Measurements from ENCODE around the gene NUDT19.

DNA sequence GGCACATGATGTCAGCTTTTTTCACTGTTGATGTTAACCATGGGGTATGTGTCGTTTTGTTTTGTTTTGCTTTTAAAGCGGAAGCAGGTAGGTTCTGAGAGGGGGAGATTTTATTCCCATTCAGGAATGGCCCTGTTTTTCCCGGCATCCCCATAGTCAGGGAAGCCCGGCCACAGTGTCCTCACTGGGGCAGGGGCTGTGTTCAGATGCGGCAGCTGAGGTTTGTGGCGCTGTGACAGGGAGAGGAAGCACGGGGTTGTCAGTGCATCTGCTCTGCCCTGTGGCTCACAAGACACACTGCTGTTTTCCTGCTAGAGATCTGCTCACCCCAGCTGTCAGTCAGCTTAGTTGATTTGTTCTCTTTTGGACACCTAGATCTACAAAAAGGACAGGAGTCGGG lies 44.3 kb upstream of the NUDT19 start:
- no peak for TF ChIP-seq RNF2 (IDR thresholded peaks at IDR 0.05)
- TF ChIP-seq, protein P1, sequence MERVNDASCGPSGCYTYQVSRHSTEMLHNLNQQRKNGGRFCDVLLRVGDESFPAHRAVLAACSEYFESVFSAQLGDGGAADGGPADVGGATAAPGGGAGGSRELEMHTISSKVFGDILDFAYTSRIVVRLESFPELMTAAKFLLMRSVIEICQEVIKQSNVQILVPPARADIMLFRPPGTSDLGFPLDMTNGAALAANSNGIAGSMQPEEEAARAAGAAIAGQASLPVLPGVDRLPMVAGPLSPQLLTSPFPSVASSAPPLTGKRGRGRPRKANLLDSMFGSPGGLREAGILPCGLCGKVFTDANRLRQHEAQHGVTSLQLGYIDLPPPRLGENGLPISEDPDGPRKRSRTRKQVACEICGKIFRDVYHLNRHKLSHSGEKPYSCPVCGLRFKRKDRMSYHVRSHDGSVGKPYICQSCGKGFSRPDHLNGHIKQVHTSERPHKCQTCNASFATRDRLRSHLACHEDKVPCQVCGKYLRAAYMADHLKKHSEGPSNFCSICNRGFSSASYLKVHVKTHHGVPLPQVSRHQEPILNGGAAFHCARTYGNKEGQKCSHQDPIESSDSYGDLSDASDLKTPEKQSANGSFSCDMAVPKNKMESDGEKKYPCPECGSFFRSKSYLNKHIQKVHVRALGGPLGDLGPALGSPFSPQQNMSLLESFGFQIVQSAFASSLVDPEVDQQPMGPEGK (CRISPR knock-in tag; IDR thresholded peaks at IDR 0.05; ENCODE audit: borderline replicate concordance) = no peak
- TF ChIP-seq MEF2A (IDR thresholded peaks at IDR 0.05; ENCODE audit: control insufficient read depth, low read depth, low read length) = no peak
- TF ChIP-seq THRAP3 (IDR thresholded peaks at IDR 0.05; ENCODE audit: borderline replicate concordance) = no peak
- TF ChIP-seq ZNF318 (IDR thresholded peaks at IDR 0.05; ENCODE audit: borderline replicate concordance in 1 of 2, low read depth in 1 of 2) = no peak
- no peak for TF ChIP-seq MYNN (IDR thresholded peaks at IDR 0.05)
- no peak for TF ChIP-seq MYNN (CRISPR knock-in tag; IDR thresholded peaks at IDR 0.05)
- no peak for TF ChIP-seq RFX5 (IDR thresholded peaks at IDR 0.05; ENCODE audit: low read depth, low read length)
- TF ChIP-seq, protein P2, sequence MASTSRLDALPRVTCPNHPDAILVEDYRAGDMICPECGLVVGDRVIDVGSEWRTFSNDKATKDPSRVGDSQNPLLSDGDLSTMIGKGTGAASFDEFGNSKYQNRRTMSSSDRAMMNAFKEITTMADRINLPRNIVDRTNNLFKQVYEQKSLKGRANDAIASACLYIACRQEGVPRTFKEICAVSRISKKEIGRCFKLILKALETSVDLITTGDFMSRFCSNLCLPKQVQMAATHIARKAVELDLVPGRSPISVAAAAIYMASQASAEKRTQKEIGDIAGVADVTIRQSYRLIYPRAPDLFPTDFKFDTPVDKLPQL (IDR thresholded peaks at IDR 0.05; ENCODE audit: extremely low read depth, insufficient read length) = no peak
- TF ChIP-seq ZNF239 (CRISPR knock-in tag; IDR thresholded peaks at IDR 0.05) = no peak
- TF ChIP-seq POLR2A (conservative IDR thresholded peaks at IDR 0.05) = no peak
- no peak for TF ChIP-seq ZNF507 (tag; conservative IDR thresholded peaks at IDR 0.05)
- no peak for TF ChIP-seq TEAD4 (IDR thresholded peaks at IDR 0.05; ENCODE audit: low read length)
- no peak for TF ChIP-seq TEAD4 (CRISPR knock-in tag; IDR thresholded peaks at IDR 0.05; ENCODE audit: borderline replicate concordance)
- TF ChIP-seq KDM5B (IDR thresholded peaks at IDR 0.05; ENCODE audit: insufficient replicate concordance, low read depth, low read length) = no peak

Data from K562 (cell line).